ENCODE data around the gene GALNTL6.
"Not testable (repeated sequence)": the region's sequence is repeated elsewhere in the genome, so short reads cannot be mapped to it uniquely, and the experiment has no call there.

The GALNTL6 gene

DNA sequence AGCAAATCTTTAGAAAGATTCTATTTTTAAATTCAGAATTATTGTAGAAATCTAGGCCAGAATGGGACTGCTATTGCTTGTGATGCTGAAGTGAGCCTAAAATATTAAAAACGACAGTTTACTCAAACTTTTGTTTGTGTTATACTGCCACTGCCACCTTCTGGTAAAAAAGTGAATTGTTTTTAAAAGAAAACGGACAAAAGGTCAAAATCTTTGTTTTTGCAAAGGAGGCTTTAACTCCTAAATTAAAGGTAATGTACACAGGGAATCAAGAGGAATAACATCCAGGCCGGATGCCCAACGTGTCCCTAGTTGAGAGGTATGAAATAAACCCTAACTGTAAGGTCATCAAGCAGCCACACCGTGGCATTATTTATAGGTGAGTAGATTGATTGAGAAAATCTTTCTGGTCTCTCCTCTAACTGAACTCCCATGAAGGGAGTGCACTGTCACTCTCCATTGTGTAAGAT lies 1017.1 kb downstream of the GALNTL6 start:
- no peak for DNase-seq

DNA sequence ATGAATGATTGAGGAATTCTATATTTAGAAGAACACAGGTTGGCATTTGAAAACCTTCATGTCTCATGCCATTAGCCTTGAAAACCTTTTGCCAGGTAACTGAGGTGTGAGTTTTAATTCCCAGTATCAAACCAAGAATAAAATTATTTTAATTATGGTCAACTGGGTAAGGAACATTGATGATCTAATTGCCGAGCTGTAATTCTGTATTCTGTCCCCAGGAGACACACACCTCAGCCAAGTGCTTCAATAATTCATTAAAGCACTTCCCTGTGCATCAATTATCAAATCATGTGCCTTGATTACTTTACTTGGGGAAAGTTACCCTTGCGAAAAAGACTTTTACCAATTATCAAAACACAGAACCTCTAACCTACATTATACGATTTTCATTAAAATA lies 1023.5 kb downstream of the GALNTL6 start:
- no peak for DNase-seq

DNA sequence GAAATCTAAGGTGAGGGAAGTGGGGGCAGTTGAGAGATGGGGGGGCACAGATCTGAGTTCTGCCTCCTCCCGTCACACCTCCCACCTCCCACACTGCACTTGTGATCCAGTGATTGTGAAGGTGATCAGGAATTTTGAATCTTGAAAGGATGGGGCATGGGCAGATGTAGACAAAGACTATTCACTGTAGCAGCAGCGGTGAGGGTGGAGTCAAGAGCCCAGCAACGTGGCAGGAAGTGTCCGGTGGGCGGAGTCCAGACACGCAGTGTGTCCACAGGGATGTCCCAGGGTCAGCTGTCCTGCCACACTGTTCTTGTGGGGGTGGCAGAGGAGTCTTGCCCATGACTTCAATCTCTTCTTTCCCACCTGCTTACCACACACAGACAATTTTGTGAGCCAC lies 1024.9 kb downstream of the GALNTL6 start:
- no peak for DNase-seq

DNA sequence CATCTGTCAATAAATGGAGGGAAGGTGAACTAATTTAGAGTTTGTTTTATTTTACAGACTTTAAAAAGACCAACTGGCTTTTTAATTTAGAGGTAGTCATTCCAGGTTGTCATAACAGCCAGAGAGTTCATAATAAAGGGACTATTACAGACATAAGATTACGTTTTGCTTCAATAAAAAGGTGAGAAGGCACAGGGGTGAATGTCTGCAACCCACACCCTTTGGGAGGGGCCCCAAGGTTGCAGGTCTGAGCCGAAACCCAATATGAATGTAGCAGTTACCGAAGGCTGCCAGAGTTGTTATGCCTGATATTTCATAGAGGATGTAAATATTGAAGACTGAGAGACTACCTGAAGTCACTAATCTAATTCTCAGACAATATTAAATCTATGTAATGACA lies 1025.7 kb downstream of the GALNTL6 start:
- no peak for DNase-seq

DNA sequence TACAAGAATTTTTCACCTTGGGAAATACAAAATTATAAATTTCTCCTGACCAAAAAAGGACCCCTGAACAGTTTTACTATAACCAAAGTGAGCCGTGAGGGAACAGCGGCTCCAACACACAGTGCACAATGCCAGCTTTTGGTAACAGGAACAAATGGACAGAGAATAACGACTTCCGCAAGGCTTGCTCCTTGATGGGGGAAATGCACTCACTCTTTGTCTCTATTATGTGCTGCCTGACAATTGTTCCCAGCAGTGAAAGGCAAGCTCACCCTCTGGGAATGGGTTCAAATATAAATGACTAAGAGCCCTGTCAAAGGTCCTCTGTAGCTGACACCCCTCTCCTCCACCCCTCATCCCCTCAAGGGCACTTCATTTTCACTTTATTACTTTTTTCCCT lies 1029.6 kb downstream of the GALNTL6 start:
- no peak for DNase-seq

DNA sequence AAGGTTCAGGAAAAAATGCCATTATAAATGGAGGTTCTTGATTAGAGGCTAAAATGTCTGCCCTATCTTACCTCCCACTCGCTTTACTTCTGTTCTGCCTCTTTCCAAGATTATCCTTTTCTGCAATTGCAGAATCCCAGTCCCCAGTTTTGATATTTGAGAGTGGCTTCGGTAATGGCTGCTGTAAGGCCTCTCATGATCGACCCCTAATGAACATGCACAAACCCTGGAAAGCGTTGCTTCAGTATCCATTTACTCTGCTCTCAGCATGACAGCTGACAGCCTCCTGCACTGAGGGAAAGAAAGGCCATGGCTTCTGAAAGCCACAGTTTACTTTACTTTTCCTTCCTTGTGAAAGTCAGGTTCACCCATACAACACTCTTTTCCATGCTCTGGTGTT lies 1030.0 kb downstream of the GALNTL6 start:
- DNase-seq: no peak

DNA sequence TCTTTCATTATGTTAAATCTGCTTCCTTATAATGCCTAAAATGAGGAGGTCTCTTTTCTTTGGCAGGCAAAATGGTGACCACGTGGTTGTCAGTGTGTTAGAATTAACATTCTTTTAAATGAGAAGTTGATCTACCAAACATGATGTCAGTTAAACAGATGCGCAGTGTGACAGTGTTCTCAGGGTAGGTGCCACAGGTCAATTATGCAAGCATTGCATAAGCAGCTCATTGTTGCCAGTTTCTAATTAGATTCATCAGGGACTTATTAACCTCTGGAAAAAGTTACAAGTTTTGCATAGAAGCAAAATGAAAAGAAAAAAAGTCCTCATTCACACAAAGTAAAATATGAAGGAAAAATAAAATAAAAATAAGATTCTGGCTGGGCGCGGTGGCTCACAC lies 1031.4 kb downstream of the GALNTL6 start:
- no peak for DNase-seq

DNA sequence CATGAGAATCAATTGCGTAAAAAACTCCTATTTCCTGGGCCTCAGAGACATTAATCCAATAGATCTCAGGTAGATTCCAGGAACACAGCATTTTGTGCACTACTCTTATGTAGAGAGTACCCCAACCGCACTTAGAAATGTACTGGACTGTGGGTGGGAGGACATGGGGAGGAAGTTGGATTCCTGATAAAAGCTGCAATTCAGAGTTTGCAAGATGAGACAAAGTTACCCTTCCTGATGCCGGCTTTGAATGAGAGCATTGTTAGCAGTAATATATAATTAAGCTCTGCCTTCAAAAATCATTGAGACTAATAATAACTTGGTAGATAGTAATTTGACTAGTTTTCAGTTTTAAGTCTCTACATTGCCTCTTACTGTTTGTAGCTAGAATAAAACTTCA lies 1032.1 kb downstream of the GALNTL6 start:
- no peak for DNase-seq

DNA sequence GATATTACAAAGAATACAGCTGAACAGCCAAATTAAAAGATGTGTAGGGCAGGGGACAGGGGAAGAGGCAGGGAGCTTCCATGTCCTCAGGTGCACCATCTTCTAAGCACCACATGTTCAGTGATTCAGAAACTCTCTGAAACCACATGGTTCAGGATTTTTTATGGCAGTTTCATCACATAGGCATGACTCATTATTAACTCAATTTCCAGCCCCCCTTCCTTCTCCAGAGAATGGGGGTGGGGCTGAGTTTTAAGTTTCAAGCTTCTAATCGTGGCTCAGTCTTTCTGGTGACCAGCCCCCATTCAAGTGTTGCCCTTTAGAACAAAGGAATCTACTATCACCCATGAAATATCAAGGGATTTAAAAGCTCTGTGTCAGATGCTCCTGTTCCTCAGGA lies 1037.6 kb downstream of the GALNTL6 start:
- no peak for DNase-seq

DNA sequence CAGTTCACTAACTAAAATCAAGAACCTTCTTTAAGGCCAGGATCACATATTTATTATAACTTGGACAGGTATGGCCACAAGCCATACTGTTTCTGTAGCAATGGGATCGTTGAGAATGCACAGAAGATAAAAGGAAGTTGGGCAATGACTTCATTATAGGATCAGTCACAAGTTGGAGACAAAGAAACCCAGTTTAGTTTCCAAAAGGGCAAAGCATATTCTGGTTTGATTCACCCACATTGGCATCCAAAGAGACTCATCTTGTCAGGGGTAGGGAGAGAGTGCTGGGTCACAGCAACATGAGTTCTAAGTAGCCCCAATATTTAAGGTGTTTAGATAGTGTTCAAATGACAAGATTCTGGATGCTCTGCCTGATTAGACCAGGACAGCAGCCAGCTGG lies 1038.3 kb downstream of the GALNTL6 start:
- DNase-seq: no peak

DNA sequence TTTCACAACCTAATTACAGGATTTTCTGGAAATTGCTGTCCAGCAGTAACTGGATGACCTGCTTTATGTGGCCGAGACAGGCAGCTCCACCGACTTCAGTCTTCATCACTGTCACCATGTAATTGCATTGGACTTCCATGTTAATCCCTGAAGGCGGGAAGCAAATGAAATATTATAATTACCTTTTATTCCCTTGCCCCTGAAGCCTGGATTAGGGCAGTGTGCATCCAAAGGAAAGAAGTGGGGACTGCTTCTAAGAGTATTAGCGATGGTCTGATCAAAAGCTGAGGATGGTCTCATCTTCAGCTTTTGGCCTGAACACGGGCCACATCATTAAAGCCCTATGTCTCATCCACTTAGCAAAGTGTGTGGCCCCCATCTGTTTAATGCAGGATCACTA lies 1043.8 kb downstream of the GALNTL6 start:
- DNase-seq: no peak

DNA sequence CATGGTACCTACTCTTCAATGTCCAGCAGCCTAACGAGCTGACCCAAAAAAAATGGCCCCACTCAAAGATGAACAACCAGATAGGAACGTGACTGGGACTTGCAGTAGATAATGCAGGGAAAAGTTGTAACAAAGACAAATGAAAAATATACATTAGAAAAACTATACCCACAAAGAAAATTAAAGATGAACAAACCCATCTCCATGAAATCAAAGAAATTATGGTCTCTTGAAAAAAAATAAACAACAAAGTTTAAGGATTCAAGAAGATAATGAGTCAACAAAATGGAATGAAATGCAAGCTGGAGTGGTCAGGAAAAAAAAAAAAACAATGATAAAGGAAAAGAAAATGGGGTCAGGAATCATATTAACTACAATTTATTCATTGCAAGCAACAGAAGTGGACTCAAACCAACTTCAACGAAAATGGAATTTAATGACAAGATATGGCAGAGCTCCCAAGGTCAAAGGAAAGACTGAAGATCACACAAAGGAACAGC lies 1045.6 kb downstream of the GALNTL6 start:
- DNase-seq: no peak

DNA sequence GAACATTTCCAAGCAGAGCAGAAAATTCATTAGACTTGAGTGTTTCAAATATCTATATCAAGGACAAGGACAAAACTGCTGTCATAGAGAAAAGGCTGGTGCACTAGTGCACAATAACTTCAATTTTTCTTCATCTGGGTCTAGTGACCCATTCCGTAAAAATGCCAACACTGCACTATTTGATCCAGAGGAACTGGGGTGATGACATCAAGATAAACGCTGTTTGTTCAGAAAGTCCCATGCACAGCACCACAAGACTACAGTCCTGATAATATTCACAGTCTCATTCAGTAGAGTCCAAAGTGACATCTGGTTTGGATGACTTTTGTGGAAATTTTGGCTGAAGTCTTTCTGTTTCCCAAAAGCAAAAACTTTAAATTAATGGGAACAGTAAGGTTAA lies 1051.9 kb downstream of the GALNTL6 start:
- DNase-seq: no peak

DNA sequence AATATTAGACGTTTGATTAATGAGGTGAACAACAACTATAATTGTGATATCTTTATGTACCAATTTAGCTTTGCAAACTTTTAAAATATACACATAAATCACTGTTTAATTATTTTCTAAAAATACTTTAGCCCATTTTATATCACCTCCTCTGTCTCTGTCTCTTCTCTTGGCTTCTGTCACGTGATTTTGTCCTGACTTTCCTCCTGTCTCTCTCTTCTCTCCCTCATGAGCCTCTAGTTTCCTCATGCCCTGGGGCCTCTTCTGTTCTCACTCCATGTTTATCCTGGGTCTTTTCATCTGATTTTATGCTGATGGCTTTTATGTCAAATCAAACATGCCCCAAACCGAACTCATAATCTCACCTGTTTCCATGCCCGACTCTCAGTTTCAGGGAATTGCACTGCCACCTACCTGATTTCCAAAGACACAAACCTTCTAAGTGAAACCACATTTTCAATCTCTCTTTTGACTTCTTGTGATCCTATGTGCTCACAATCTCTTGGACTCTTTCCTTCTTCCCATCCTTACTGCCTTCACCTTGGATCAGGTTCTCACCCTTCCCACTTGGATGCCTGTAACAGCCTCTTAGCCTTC lies 1052.4 kb downstream of the GALNTL6 start:
- DNase-seq: no peak

DNA sequence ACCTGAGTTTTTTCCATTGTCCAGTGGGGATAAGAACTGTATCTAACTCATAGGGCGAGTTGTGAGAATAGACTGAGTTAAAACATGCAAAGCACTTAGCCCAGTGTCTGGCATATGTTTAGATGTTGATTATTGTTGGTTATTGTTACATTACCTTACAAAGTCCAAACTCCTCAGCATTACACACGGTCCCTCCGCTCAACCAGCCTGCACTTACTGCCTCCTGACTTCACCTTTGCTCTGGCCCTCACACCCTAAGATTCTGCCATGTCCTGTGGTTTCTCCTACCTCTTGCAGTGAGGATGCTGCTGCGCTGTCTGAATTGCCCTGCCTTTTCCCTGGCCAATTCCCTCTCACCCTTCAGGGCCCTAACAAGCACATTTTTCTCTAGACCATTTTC lies 1053.2 kb downstream of the GALNTL6 start:
- no peak for DNase-seq

DNA sequence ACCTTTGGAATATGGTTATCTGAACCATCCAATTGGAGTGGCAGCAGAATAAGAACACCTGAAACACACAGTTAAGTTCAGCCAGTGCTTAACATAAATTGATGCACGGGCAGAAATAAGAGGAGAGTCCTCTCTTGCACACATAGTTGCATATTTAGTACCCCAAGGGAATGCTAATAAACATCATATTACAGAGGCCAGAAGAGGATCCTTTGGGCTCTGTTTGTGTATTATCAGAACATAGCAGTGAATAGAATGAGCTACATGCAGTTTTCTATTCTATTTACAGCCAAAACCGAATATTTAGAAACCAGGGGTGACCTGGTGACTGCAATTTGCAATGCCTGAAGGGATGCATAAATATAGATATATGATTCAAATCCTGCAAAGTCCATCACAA lies 1054.6 kb downstream of the GALNTL6 start:
- DNase-seq: no peak

DNA sequence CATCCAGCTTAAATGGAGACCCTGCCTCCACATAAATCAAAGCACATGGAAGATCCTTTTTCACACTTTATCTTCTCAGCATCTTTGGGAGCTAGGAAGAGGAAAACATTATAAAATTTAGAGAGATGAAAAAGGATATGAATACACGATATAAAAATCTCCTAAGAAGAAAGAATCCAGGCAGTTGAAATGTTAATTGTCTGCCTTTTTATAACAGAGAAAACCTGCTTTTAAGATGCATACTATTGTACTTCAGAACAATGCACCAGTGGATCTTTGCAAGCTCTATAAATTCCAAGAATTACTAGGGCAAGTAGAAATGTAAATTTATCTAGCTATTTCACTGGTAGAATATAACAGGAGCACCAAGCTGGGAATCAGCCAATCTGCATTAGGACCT lies 1055.1 kb downstream of the GALNTL6 start:
- no peak for DNase-seq

DNA sequence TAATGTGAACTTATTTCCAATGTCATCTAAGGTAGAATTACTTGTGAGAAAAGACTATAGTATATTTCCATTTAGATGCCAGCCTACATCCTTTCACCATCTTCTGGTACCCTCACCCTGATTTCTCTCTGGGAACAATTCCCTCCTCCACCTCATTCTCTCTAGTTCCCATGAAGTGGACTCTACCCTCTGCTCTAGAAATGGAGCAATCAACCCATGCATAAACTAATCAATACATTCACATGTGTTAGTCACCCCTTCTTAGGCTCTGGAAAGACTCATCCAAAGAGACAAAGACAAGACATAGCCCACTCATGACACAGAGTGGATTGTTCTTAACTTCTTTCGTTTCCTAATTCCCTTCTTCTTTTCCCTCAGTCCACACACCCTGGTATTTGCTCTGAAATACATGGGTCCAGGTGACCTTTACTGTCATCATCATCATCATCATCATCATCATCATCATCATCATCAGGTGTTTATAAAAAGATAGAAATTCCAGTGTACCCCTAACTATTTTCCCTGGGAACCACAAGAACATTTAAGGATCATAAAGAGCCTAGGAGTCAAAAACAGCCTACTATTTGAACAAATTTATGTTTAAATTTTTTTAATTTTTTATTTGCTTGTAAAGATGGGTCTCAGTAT lies 1056.5 kb downstream of the GALNTL6 start:
- no peak for DNase-seq

DNA sequence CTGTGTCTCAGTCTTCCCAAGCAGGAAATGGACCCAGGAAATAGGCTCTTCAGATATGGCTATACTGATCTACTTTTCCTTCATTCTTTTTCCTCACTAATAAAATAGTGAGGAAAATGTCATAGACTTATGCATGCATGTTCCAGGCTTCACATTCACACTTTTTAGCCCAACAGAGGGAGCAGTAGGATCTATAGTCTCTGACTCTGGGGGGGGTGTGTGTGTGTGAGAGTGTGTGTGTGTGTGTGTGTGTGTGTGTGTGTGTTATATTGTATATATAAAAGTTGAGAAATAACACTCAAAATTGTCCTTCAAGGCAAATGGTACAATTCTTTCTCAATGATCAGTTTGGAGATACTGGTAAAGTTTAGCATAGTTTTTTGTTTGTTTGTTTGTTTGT lies 1058.2 kb downstream of the GALNTL6 start:
- DNase-seq: no peak

DNA sequence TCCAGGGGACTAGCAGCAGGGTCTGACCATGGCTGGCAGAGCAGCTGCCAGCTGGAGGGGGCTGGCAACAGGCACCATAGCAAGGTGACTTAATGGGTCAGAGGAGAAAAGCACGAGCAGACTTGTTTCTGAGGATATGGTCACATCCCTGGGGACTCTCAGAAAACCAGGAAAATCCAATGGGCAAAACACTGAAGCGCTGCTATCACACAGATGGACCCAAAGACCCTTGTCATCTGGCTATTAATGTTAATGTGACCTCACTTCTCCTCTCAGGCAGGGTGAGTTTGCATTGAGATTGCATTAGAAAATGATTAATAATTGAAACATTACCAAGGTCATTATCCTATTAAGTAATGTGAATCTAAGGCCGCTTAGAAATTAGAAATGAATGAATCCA lies 1061.7 kb downstream of the GALNTL6 start:
- no peak for DNase-seq

DNA sequence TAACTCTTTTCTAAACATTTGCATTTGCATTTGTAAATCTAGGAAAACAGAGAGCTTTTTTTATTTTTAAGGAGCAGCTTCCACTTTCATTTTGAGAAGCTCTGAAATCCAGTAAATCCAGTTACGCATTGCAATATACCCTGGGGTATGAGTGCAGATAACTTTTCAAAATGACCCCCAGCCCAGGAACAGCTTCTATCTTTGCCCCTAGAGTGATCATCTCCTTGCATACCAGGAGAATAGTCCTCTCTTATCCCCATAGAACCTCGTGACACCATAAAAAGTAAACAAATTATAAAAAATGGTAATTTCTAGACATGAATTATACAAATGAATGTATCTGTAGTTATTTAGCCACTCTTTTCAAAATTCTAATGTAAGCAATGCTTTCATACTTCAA lies 1063.2 kb downstream of the GALNTL6 start:
- DNase-seq: no peak

DNA sequence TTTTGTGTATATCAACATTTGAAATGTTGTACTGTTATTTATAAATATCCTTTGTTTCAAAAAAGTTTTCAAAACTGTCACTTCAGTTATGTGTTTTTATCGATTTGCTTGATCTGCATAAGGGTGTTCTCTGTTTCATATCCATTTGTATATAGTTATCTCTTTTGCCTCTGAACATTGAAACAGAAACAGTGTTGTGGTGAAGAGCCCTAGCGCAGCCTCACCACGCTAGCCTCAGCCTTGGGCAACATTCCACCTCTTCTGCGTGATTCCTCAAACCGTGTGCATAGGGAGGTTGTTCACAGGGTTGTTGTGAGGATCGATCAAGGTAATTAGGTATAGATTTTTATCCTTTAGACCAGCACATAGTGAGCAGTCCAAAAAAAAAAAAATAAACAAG lies 1068.4 kb downstream of the GALNTL6 start:
- DNase-seq: no peak

DNA sequence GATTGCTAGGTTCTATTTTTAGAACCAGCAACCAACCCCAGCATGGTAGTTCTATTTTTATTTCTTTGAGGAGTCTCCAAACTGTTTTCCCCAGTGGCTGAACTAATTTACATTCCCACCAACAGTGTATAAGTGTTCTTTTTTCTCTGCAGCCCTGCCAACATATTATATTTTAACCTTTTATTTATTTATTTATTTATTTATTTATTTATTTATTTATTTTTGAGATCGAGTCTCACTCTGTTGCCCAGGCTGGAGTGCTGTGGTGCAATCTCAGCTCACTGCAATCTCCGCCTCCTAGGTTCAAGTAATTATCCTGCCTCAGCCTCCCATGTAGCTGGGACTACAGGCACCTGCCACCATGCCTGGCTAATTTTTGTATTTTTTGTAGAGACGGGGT lies 1074.2 kb downstream of the GALNTL6 start:
- not testable (repeated sequence) for DNase-seq

DNA sequence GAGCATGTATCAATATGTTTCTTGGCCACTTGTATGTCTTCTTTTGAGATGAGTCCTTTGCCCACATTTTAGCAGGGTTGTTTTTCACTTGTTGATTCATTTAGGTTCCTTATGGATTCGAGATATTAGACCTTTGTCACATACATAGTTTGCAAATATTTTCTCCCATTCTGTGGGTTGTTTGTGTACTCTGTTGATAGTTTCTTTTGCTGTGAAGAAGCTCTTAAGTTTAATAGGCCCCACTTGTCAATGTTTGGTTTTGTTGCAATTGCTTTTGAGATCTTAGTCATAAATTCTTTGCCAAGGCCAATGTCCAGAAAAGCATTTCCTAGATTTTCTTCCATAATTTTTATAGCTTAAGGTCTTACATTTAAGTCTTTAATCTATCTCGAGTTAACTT lies 1074.8 kb downstream of the GALNTL6 start:
- DNase-seq: no peak

DNA sequence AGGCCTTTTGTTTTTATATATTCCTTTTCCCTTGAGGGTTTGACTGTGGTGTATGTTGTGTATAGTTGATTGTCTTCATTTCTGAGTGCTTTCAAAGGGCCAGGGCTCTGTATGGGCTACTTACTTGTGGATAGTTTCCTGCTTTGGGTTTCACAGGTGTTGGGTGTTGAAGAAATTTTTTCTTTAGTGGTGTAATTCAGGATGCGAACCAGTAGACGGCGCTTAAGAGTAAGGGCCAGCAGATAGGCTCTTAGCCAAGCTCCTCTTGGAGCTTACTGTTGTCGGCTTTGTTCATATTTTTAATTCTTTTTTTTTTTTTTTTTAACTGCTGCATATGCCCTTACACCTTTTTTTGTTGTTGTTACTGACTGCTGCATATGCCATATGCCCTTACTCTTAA lies 1079.1 kb downstream of the GALNTL6 start:
- DNase-seq: no peak

Measured in activated gamma-delta T cell (primary cell).